SK-N-SH (cell line): Measurements from ENCODE around the gene RBM20. TPM values are rescaled to one million over a fixed set of nuclear protein-coding genes. Genes with fewer than 3 reads are reported as not detected.

Source experiments
- CTCF ChIA-PET: fragments of 300-600, 350-600 bp; formaldehyde crosslinking; extraction: SDS; loops from one replicate; lab custom pipeline; 2021; lab: Yijun Ruan, JAX
- POLR2A ChIA-PET: fragments of 350-600 bp; sonication (Branson Sonifier 250); formaldehyde crosslinking; extraction: SDS; loops from one replicate; lab custom pipeline; 2020; ENCODE audit warnings: antibody characterized with exemption, inconsistent platforms; lab: Yijun Ruan, JAX
- DNase-seq: peaks from one replicate; pipeline ENCODE4 v3.0.0; 2012
- H2AFZ ChIP-seq: fragments of 200-600 bp; sonication (generic); 2 replicates; pipeline ENCODE4 v1.8.1; 2016; ENCODE audit warnings: antibody characterized with exemption, mild to moderate bottlenecking, low read depth
- H3F3A ChIP-seq: fragments of 200-600 bp; sonication (generic); replicated peaks from 2 replicates; pipeline ENCODE3; 2016; ENCODE audit warnings: antibody characterized with exemption, mild to moderate bottlenecking; ENCODE audit not compliant: insufficient read depth
- H3K27ac ChIP-seq, 2 experiments: fragments of 200-500 bp in 1 of 2; fragments of 200-600 bp in 1 of 2; sonication (Bioruptor generic) in 1 of 2; sonication (generic), shearing (Covaris generic) in 1 of 2; 2 replicates each; pipeline versions ENCODE4 v1.5.1 to v1.6.1; 2014 to 2016; ENCODE audit warnings: low read depth in 2 of 2, inconsistent platforms in 1 of 2, low read length in 1 of 2, mild to moderate bottlenecking in 1 of 2, mixed read lengths in 1 of 2
- H3K27me3 ChIP-seq: fragments of 200-600 bp; sonication (generic), shearing (Covaris generic); 2 replicates; pipeline ENCODE4 v1.6.1; 2016; ENCODE audit warnings: mixed run types; ENCODE audit not compliant: insufficient read depth
- H3K36me3 ChIP-seq, 2 experiments: fragments of 200-500 bp in 1 of 2; fragments of 200-600 bp in 1 of 2; sonication (Bioruptor generic) in 1 of 2; sonication (generic) in 1 of 2; replicated peaks in 1 of 2; 2 replicates each; pipeline versions ENCODE3 to v1.5.1; 2014 to 2016; ENCODE audit warnings: low read length in 1 of 2, mild to moderate bottlenecking in 1 of 2; ENCODE audit not compliant: insufficient read depth in 2 of 2, control insufficient read depth in 1 of 2
- H3K4me1 ChIP-seq, 2 experiments: fragments of 200-500 bp in 1 of 2; fragments of 200-600 bp in 1 of 2; sonication (Bioruptor generic) in 1 of 2; sonication (generic), shearing (Covaris generic) in 1 of 2; 2 replicates each; pipeline versions ENCODE4 v1.5.1 to v1.6.1; 2014 to 2016; ENCODE audit warnings: low read depth in 1 of 2, low read length in 1 of 2, mixed run types in 1 of 2; ENCODE audit not compliant: insufficient read depth in 2 of 2, control insufficient read depth in 1 of 2
- H3K4me2 ChIP-seq: fragments of 200-600 bp; sonication (generic), shearing (Covaris generic); 2 replicates; pipeline ENCODE4 v1.6.1; 2017; ENCODE audit warnings: mixed run types
- H3K4me3 ChIP-seq, 2 experiments: fragments of 200-500 bp in 1 of 2; fragments of 200-600 bp in 1 of 2; sonication (Bioruptor generic) in 1 of 2; sonication (generic), shearing (Covaris generic) in 1 of 2; 2 replicates each; pipeline versions ENCODE4 v1.5.1 to v1.8.1; 2014 to 2016; ENCODE audit warnings: low read depth in 2 of 2, inconsistent platforms in 1 of 2, low read length in 1 of 2, mild to moderate bottlenecking in 1 of 2, mixed read lengths in 1 of 2, moderate library complexity in 1 of 2
- H3K79me2 ChIP-seq: fragments of 200-600 bp; sonication (generic); 2 replicates; pipeline ENCODE4 v1.8.1; 2017; ENCODE audit warnings: mild to moderate bottlenecking; ENCODE audit not compliant: insufficient read depth
- H3K9ac ChIP-seq: fragments of 200-600 bp; sonication (generic); 2 replicates; pipeline ENCODE4 v1.6.1; 2017; ENCODE audit warnings: mixed run types
- H3K9me2 ChIP-seq: fragments of 200-600 bp; sonication (generic); 2 replicates; pipeline ENCODE4 v1.6.1; 2017; ENCODE audit warnings: mixed run types
- H3K9me3 ChIP-seq: fragments of 200-600 bp; sonication (generic); 2 replicates; pipeline ENCODE4 v1.6.1; 2017; ENCODE audit warnings: mixed run types, mild to moderate bottlenecking, moderate library complexity
- H4K20me1 ChIP-seq: fragments of 200-600 bp; sonication (generic); 2 replicates; pipeline ENCODE4 v1.6.1; 2017; ENCODE audit warnings: mild to moderate bottlenecking, mixed run types; ENCODE audit not compliant: insufficient read depth
- ELF1 ChIP-seq: IDR thresholded peaks from 2 replicates; pipeline ENCODE4 v1.4.0; 2012
- EZH2phosphoT487 ChIP-seq: fragments of 200-600 bp; sonication (generic); IDR thresholded peaks from 2 replicates; pipeline ENCODE4 v1.6.1; 2017; ENCODE audit warnings: low read depth, mixed run types, mild to moderate bottlenecking, antibody characterized with exemption, moderate library complexity, borderline replicate concordance
- FOSL2 ChIP-seq: IDR thresholded peaks from 2 replicates; pipeline ENCODE4 v1.4.0; 2012; ENCODE audit warnings: low read depth, mild to moderate bottlenecking, moderate library complexity, borderline replicate concordance
- IRF3 ChIP-seq: fragments of 150-350 bp; IDR thresholded peaks from 2 replicates; pipeline ENCODE4 v1.6.1; 2016; ENCODE audit warnings: mild to moderate bottlenecking, low read depth, low read length
- MXI1 ChIP-seq: IDR thresholded peaks from 2 replicates; pipeline ENCODE4 v1.6.1; 2012; ENCODE audit warnings: mild to moderate bottlenecking, low read depth, low read length, improper control_type of control experiment
- USF1 ChIP-seq: IDR thresholded peaks from 2 replicates; pipeline ENCODE4 v1.4.0; 2012; ENCODE audit warnings: low read depth, borderline replicate concordance
- USF2 ChIP-seq: fragments of 150-350 bp; IDR thresholded peaks from 2 replicates; pipeline ENCODE4 v1.6.1; 2017; ENCODE audit warnings: antibody characterized with exemption, low read length, low read depth, borderline replicate concordance
- WGBS: methylation state at CpG from one replicate; pipeline ENCODE4 v1.1.6; 2017; ENCODE audit warnings: low lambda C conversion rate; 5-methylcytosine and 5-hydroxymethylcytosine counted together
- polyA plus RNA-seq, 3 experiments: library from polyadenylated mRNA; depleted of rRNA; stranded (reverse); fragments of >200 nt; gene quantifications; 2 replicates each; pipeline ENCODE4 v1.2.3, GENCODE V29; 2012

Gene RBM20
- polyA plus RNA-seq, 1 of the 3 experiments (the other 2 are of a cell fraction) = 0.64 TPM

- TF ChIP-seq EZH2phosphoT487 = no peak
- no peak for TF ChIP-seq ELF1
- TF ChIP-seq USF2 = no peak
- no peak for TF ChIP-seq MXI1
Measured at GRCh38 chr10:110843031-110843430, 198.9 kb downstream of the RBM20 start (continued).

GRCh38 chr10:110843796-110844616, 199.9 kb downstream of the RBM20 start:
- CTCF ChIA-PET = interaction anchor here (2.1 kb wide), 1 partner anchor 234 kb away, joined by 5 read pairs; no protein-coding TSS in a partner anchor
- Histone ChIP-seq H3K27me3 (no peaks in the 10 kb centered on the region), H2AFZ (no peak overlapping the region)

More at GRCh38 chr10:110843796-110844616, 199.9 kb downstream of the RBM20 start:
- H3K79me2 ChIP-seq = no peaks in the 10 kb centered on the region
- H3F3A ChIP-seq = no peaks in the 10 kb centered on the region
- no peak overlapping the region for H3K4me3 ChIP-seq
- peaks cover 0 to 21% of the 10 kb centered on the region in 2 experiments; a peak in 2 of 4 replicates for H3K4me1 ChIP-seq
- POLR2A ChIA-PET = no interaction called here
- H3K36me3 ChIP-seq = no peaks in the 10 kb centered on the region
- H3K27ac ChIP-seq = no peak overlapping the region
- H3K4me2 ChIP-seq = no peak overlapping the region
- 74% methylated on average over 7 of the region's 8 CpGs for whole genome bisulfite sequencing
- no peaks in the 10 kb centered on the region for H4K20me1 ChIP-seq
- DNase-seq = no peak
- H3K9me2 ChIP-seq = no peaks in the 10 kb centered on the region
- H3K9ac ChIP-seq = no peak overlapping the region
- H3K9me3 ChIP-seq = no peaks in the 10 kb centered on the region
- TF ChIP-seq FOSL2 = no peak
- TF ChIP-seq USF1 = no peak
- TF ChIP-seq USF2 = no peak
- TF ChIP-seq IRF3 = no peak
- TF ChIP-seq, all 33 proteins: peak for 0
